ENCODE measurements around the gene FOXK2. TPM values are rescaled to one million over a fixed set of nuclear protein-coding genes. Genes with fewer than 3 reads are reported as not detected.
"Not testable (repeated sequence)": the region's sequence is repeated elsewhere in the genome, so short reads cannot be mapped to it uniquely, and the experiment has no call there.

The FOXK2 gene
- total RNA-seq, 2 donors from 2014 or later = 35.9 to 53.9 TPM

- no peak for ATAC-seq
- intact Hi-C loops (cut with DNase I) = no loop called here
- no peak for DNase-seq
Observed at GRCh38 chr17:82493226-82493781, 26.2 kb upstream of the FOXK2 start.

- intact Hi-C loops (cut with DNase I) = loop anchor here in 1 of 2 donors (5.0 kb wide), 1 partner anchor 53 kb away; no protein-coding TSS in a partner anchor
- DNase-seq = peak; percentile 86
Observed at GRCh38 chr17:82494236-82495055, 25.1 kb upstream of the FOXK2 start.

GRCh38 chr17:82495844-82496528, 23.5 kb upstream of the FOXK2 start:
- intact Hi-C loops (cut with DNase I) = loop anchor here in 1 of 2 donors (5.0 kb wide), 1 partner anchor 51 kb away; no protein-coding TSS in a partner anchor
- no peak for ATAC-seq
- no peak for DNase-seq

More at GRCh38 chr17:82494236-82495055, 25.1 kb upstream of the FOXK2 start:
- ATAC-seq = peak; percentile 79 to 88

- DNase-seq = peak; percentile 99
- intact Hi-C loops (cut with DNase I) = loop anchor here in 1 of 2 donors (5.0 kb wide), 1 partner anchor 51 kb away; no protein-coding TSS in a partner anchor
- ATAC-seq = peak; percentile 87 to 91
Observed at GRCh38 chr17:82496529-82497434, 22.8 kb upstream of the FOXK2 start.

- peak; percentile 40 to 45 for ATAC-seq
- DNase-seq = peak; percentile 49
- intact Hi-C loops (cut with DNase I) = loop anchor here in 1 of 2 donors (5.0 kb wide), 1 partner anchor 50 kb away; no protein-coding TSS in a partner anchor
Observed at GRCh38 chr17:82497483-82498405, 21.8 kb upstream of the FOXK2 start.

GRCh38 chr17:82502207-82502606, 17.3 kb upstream of the FOXK2 start:
- DNase-seq (no peak), ATAC-seq (no peak)
- intact Hi-C loops (cut with DNase I) = no loop called here

- DNase-seq (no peak), ATAC-seq (no peak)
- intact Hi-C loops (cut with DNase I) = no loop called here
Observed at GRCh38 chr17:82503094-82503727, 16.3 kb upstream of the FOXK2 start.

- DNase-seq = no peak
- no peak for ATAC-seq
- intact Hi-C loops (cut with DNase I) = no loop called here
Observed at GRCh38 chr17:82503728-82504308, 15.7 kb upstream of the FOXK2 start.

- ATAC-seq (no peak), DNase-seq (no peak)
- intact Hi-C loops (cut with DNase I) = no loop called here
Observed at GRCh38 chr17:82505296-82505695, 14.2 kb upstream of the FOXK2 start.

GRCh38 chr17:82506402-82506801, 13.1 kb upstream of the FOXK2 start:
- ATAC-seq; intact Hi-C loops (cut with DNase I); DNase-seq: not testable (repeated sequence)

GRCh38 chr17:82507631-82508175, 11.8 kb upstream of the FOXK2 start:
- ATAC-seq (no peak), DNase-seq (no peak)
- intact Hi-C loops (cut with DNase I) = no loop called here

- ATAC-seq; DNase-seq; intact Hi-C loops (cut with DNase I): not testable (repeated sequence)
Observed at GRCh38 chr17:82511642-82512041, 7.9 kb upstream of the FOXK2 start.

- ATAC-seq; intact Hi-C loops (cut with DNase I); DNase-seq: not testable (repeated sequence)
Observed at GRCh38 chr17:82513864-82514263, 5.7 kb upstream of the FOXK2 start.

GRCh38 chr17:82517230-82517865, 2.2 kb upstream of the FOXK2 start:
- ATAC-seq (no peak), DNase-seq (no peak)
- intact Hi-C loops (cut with DNase I) = no loop called here

- DNase-seq (no peak), ATAC-seq (peak in 1 of 2 donors; percentile 4)
- intact Hi-C loops (cut with DNase I) = no loop called here
Observed at GRCh38 chr17:82519971-82520903, 705 bp downstream of the FOXK2 start.
